ENCODE results near the gene WDFY3.

Gene WDFY3

DNA sequence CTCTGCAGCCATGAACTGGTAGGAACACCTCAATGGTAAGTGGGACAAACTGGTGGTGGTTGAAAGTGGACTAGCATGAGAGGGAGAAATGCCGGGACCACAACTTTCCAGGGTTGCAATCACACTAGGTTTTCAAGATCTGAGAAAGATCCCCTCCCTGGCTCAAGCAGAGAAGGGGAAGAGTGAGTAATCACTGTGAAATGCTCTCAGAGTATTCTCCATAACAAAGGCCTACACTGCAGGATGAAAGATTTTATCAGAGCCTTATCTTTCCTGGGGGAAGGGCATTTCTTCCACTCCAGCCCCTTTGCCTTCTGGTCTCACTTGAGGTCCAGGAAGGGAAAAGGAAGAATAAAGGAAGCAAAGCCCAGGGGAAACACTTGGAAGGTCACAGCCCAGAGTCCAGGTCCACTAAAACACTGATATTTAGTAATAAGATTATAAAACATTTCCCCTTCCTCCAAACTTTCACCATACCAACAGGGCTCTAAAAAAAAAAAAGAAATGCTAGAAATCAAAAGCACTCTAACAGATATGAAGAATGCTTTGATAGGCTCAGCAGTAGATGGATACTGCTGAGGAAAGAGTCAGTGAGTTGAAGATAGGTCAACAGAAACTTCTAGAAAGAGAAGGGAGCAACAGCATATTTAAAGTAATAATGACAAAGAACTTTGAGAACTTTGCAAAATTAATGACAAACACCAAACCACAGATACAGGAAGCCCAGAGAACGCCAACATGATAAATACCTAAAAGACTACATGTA lies 95.9 kb downstream of the WDFY3 start:
- TF ChIP-seq EZH2 (IDR thresholded peaks at IDR 0.05; ENCODE audit: borderline replicate concordance, low read length): no peak
- TF ChIP-seq, protein P1, sequence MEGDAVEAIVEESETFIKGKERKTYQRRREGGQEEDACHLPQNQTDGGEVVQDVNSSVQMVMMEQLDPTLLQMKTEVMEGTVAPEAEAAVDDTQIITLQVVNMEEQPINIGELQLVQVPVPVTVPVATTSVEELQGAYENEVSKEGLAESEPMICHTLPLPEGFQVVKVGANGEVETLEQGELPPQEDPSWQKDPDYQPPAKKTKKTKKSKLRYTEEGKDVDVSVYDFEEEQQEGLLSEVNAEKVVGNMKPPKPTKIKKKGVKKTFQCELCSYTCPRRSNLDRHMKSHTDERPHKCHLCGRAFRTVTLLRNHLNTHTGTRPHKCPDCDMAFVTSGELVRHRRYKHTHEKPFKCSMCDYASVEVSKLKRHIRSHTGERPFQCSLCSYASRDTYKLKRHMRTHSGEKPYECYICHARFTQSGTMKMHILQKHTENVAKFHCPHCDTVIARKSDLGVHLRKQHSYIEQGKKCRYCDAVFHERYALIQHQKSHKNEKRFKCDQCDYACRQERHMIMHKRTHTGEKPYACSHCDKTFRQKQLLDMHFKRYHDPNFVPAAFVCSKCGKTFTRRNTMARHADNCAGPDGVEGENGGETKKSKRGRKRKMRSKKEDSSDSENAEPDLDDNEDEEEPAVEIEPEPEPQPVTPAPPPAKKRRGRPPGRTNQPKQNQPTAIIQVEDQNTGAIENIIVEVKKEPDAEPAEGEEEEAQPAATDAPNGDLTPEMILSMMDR (IDR thresholded peaks at IDR 0.05; ENCODE audit: low read length): no peak
- Histone ChIP-seq H3K4me2 (ENCODE audit: low read length) (no peak overlapping the region), H3K36me3 (ENCODE audit: insufficient read depth, low read length) (no peaks in the 10 kb centered on the region), H3K27me3 (ENCODE audit: insufficient read depth, low read length) (no peaks in the 10 kb centered on the region), H4K20me1 (ENCODE audit: insufficient read depth, low read length) (no peaks in the 10 kb centered on the region), H3K9me2 (ENCODE audit: low read depth, low read length) (no peaks in the 10 kb centered on the region), H3K79me2 (ENCODE audit: insufficient read depth, low read length) (no peaks in the 10 kb centered on the region), H3F3A (ENCODE audit: insufficient read depth, low read length) (no peaks in the 10 kb centered on the region), H3K4me3 (ENCODE audit: low read depth, low read length, poor library complexity, severe bottlenecking) (no peak overlapping the region), H2AFZ (ENCODE audit: low read length) (no peak overlapping the region), H3K4me1 (ENCODE audit: insufficient read depth, low read length, severe bottlenecking) (no peaks in the 10 kb centered on the region), H3K27ac (ENCODE audit: low read depth, low read length, poor library complexity, severe bottlenecking) (no peak overlapping the region), H3K9ac (ENCODE audit: low read length) (no peak overlapping the region), H3K9me3 (ENCODE audit: low read length) (no peaks in the 10 kb centered on the region)

DNA sequence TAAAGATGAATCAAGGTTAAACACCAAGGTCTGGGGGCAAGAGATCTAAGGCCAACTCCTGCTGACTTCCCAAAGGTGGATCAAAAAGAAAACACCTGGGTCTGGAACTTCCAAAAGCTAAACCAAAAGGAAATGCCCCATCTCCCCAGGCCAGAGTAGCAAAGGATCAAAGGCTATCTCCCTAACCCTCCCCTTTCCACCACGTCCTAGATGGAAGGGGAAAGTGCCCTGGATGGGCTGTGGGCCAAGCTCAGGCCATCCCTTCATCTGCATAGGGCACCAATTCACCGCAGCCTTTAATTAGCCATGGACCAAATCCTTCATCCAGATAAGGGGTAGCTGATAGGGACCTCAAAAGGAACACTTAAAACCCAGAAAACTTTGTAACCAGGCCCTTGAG lies 100.2 kb downstream of the WDFY3 start:
- H3K4me3 ChIP-seq (ENCODE audit: low read depth, low read length, poor library complexity, severe bottlenecking): no peak overlapping the region
- H4K20me1 ChIP-seq (ENCODE audit: insufficient read depth, low read length): no peaks in the 10 kb centered on the region
- H3K9me2 ChIP-seq (ENCODE audit: low read depth, low read length): no peaks in the 10 kb centered on the region
- no peaks in the 10 kb centered on the region for H3K79me2 ChIP-seq (ENCODE audit: insufficient read depth, low read length)
- no peaks in the 10 kb centered on the region for H3K4me1 ChIP-seq (ENCODE audit: insufficient read depth, low read length, severe bottlenecking)
- TF ChIP-seq, protein P1 (IDR thresholded peaks at IDR 0.05; ENCODE audit: low read length): no peak
- no peak for TF ChIP-seq EZH2 (IDR thresholded peaks at IDR 0.05; ENCODE audit: borderline replicate concordance, low read length)
- no peaks in the 10 kb centered on the region for H3K27me3 ChIP-seq (ENCODE audit: insufficient read depth, low read length)
- H3K36me3 ChIP-seq (ENCODE audit: insufficient read depth, low read length): no peaks in the 10 kb centered on the region
- no peaks in the 10 kb centered on the region for H3K9me3 ChIP-seq (ENCODE audit: low read length)
- no peak overlapping the region for H2AFZ ChIP-seq (ENCODE audit: low read length)
- H3K9ac ChIP-seq (ENCODE audit: low read length): no peak overlapping the region
- H3F3A ChIP-seq (ENCODE audit: insufficient read depth, low read length): no peaks in the 10 kb centered on the region
- no peak overlapping the region for H3K27ac ChIP-seq (ENCODE audit: low read depth, low read length, poor library complexity, severe bottlenecking)
- no peak overlapping the region for H3K4me2 ChIP-seq (ENCODE audit: low read length)

DNA sequence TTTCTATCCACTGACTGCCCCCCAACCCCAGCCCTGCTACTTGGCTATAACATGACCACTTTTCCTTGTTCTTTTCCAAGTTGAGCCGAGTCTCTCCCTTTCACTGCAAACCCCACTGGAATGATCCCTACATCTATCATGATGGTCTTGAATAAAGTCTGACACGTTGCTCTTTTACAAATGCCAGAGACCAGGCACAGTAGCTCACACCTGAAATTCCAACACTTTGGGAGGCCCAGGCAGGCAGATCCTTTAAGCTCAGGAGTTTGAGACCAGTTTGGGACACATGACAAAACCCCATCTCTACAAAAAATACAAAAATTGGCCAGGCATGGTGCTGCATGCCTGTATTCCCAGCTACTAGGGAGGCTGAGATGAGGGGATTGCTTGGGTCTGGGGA lies 100.9 kb downstream of the WDFY3 start:
- Histone ChIP-seq H3F3A (ENCODE audit: insufficient read depth, low read length) (no peaks in the 10 kb centered on the region), H3K79me2 (ENCODE audit: insufficient read depth, low read length) (no peaks in the 10 kb centered on the region), H3K9me3 (ENCODE audit: low read length) (no peaks in the 10 kb centered on the region), H3K9me2 (ENCODE audit: low read depth, low read length) (no peaks in the 10 kb centered on the region), H3K27me3 (ENCODE audit: insufficient read depth, low read length) (no peaks in the 10 kb centered on the region), H3K36me3 (ENCODE audit: insufficient read depth, low read length) (no peaks in the 10 kb centered on the region), H3K27ac (ENCODE audit: low read depth, low read length, poor library complexity, severe bottlenecking) (no peak overlapping the region), H3K4me3 (ENCODE audit: low read depth, low read length, poor library complexity, severe bottlenecking) (no peak overlapping the region), H3K4me1 (ENCODE audit: insufficient read depth, low read length, severe bottlenecking) (no peaks in the 10 kb centered on the region), H3K4me2 (ENCODE audit: low read length) (no peak overlapping the region), H2AFZ (ENCODE audit: low read length) (no peak overlapping the region), H3K9ac (ENCODE audit: low read length) (no peak overlapping the region), H4K20me1 (ENCODE audit: insufficient read depth, low read length) (no peaks in the 10 kb centered on the region)
- TF ChIP-seq, protein P1 (IDR thresholded peaks at IDR 0.05; ENCODE audit: low read length): no peak
- no peak for TF ChIP-seq EZH2 (IDR thresholded peaks at IDR 0.05; ENCODE audit: borderline replicate concordance, low read length)
